HG03108 (cell line): ENCODE results near the gene LGR6.
A peak's percentile ranks its signal among the peaks of the same experiment; 100 is the strongest.
"Not testable (repeated sequence)": the region's sequence is repeated elsewhere in the genome, so short reads cannot be mapped to it uniquely, and the experiment has no call there.

ENCODE experiments used
- ATAC-seq: cut with Tn5 transposase; IDR thresholded peaks from one replicate; pipeline ENCODE4 v1.9.1; 2021; ENCODE audit warnings: moderate library complexity; ENCODE audit not compliant: unreplicated experiment

LGR6 gene

GRCh38 chr1:202193614-202194327, at the start of gene LGR6:
TSS of gene LGR6 (plus strand) at chr1:202193799. CDS start at chr1:202193990, 191 bp downstream.
- ATAC-seq: no peak

GRCh38 chr1:202144402-202145067, 49.1 kb upstream of the LGR6 start, which contains the start of gene ARL8A:
TSS of gene ARL8A (minus strand) at chr1:202144737. CDS start at chr1:202144572, 165 bp downstream.
- ATAC-seq: peak; percentile 52

- no peak for ATAC-seq
These were observed 48.4 kb upstream of the LGR6 start for GRCh38 chr1:202145068-202145743.

GRCh38 chr1:202145744-202146140, 47.9 kb upstream of the LGR6 start:
- not testable (repeated sequence) for ATAC-seq

- no peak for ATAC-seq
These were observed 47.3 kb upstream of the LGR6 start for GRCh38 chr1:202146279-202146678.

GRCh38 chr1:202146993-202147392, 46.6 kb upstream of the LGR6 start:
- ATAC-seq: no peak

- no peak for ATAC-seq
These were observed 45.2 kb upstream of the LGR6 start for GRCh38 chr1:202148391-202148790.

- ATAC-seq: no peak
These were observed 44.0 kb upstream of the LGR6 start for GRCh38 chr1:202149566-202149965.

GRCh38 chr1:202150187-202150586, 43.4 kb upstream of the LGR6 start:
- no peak for ATAC-seq

- no peak for ATAC-seq
These were observed 43.0 kb upstream of the LGR6 start for GRCh38 chr1:202150602-202151001.

- no peak for ATAC-seq
These were observed 42.6 kb upstream of the LGR6 start for GRCh38 chr1:202151045-202151444.

- no peak for ATAC-seq
These were observed 41.2 kb upstream of the LGR6 start for GRCh38 chr1:202152399-202152798.

GRCh38 chr1:202153284-202153683, 40.3 kb upstream of the LGR6 start:
- ATAC-seq: no peak

GRCh38 chr1:202154148-202154765, 39.3 kb upstream of the LGR6 start:
- no peak for ATAC-seq

- ATAC-seq: no peak
These were observed 38.7 kb upstream of the LGR6 start for GRCh38 chr1:202154766-202155477.

- ATAC-seq: no peak
These were observed 38.0 kb upstream of the LGR6 start for GRCh38 chr1:202155478-202156021.

- ATAC-seq: no peak
These were observed 37.0 kb upstream of the LGR6 start for GRCh38 chr1:202156590-202156989.

- ATAC-seq: no peak
These were observed 35.7 kb upstream of the LGR6 start for GRCh38 chr1:202157945-202158344.

- ATAC-seq: no peak
These were observed 34.6 kb upstream of the LGR6 start for GRCh38 chr1:202158810-202159533.
